Stimulated activated CD8-positive, alpha-beta memory T cell treated with anti-CD3 and anti-CD28 coated beads, Interleukin-7, amount 100 ng/mL, for 24 hours (primary cell): ENCODE data around the gene STK11IP.

Source experiments
- DNase-seq: peaks from one replicate; pipeline ENCODE4 v3.0.0-alpha.2; 2020; ENCODE audit warnings: low read depth

The STK11IP gene

DNA sequence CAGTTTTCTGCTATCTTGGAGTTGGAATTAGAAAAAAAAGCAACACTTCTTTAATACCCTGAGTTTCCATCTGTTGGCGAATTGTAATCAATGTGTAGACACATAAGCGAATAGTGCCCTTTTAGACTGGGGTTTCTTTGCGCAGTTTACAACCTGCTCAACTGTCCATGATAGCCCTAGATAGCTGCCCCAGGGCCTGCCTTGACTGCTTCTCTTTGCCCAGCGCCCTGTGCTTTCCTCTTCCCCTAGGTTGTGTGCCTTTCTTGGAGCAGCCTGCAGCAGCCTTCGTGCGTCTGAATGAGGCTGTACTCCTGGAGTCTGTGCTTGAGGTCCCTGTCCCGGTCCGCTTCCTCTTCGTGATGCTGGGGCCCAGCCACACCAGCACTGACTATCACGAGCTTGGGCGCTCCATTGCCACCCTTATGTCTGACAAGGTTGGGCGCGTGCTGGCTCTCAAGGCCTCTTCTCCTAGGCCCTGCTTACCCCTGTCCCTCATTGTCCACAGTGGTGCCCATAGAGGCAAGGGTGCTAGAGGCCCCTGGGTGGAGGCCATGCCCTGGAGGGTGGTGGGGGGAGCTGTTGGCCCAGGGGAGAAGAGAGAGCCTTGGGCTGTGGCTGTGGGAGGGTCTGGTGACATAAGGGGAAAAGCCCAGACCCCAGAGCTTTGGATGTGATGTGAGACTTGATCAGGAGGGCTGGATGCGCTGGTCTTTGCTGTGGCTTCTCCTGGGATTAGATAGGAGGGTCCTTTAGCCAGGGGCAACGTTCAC lies 36.7 kb downstream of the STK11IP start:
- no peak for DNase-seq

DNA sequence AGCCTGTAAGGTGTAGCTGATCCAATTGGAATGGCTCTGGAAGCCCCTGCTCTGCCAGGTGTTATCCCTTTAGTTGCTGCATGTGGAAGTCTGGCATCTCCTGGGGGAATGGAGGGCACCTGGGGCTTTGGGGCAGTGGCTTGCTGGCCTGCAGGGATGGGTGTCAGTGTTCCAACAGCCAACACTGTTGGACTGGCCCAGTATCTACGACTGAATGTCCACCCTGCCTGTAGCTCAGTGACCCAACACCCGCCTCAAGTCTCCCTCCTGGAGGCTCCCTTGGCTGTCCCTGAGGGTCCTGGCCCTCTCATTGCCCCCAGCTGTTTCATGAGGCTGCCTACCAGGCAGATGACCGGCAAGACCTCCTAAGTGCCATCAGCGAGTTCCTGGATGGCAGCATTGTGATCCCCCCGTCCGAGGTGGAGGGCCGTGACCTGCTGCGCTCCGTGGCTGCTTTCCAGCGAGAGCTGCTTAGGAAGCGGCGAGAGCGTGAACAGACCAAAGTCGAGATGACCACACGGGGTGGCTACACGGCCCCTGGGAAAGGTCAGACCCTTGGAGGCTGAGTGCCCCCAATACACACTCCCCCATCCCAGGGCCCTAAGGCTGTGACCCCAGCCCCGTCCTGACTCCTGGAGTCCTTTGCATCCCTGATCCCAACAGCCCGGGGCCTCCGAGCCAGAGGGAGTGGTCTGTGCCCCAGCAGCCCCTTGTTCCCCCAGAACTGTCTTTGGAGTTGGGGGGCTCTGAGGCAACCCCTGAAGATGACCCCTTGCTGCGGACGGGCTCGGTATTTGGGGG lies 37.5 kb downstream of the STK11IP start:
- no peak for DNase-seq

DNA sequence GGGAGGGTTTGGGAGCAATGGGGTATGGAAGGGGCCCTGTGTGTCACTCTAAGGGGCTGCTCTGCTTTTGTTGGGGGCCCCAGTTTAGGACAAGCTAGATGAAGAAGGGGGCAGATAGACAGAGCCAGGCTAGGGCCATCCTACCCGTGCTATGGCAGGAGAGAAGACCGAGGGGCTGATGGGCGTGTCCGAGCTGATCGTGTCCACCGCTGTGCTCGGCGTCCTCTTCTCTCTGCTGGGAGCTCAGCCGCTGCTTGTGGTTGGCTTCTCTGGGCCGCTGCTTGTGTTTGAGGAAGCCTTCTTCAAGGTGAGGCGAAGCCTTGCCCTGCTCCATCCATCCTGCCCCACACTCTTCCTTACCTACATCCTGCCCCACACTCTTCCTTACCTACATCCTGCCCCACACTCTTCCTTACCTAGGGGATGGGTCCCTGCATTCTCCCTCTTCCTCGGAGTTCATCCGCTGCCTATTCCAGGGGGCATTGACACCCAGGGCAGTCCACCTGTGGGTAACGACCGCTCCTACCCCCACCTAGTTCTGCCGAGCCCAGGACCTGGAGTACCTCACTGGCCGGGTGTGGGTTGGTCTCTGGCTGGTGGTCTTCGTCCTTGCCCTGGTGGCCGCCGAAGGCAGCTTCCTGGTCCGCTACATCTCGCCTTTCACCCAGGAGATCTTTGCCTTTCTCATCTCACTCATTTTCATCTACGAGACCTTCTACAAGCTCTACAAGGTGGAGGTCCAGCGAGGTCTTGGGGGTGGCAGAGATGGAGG lies 38.7 kb downstream of the STK11IP start:
- DNase-seq: no peak

DNA sequence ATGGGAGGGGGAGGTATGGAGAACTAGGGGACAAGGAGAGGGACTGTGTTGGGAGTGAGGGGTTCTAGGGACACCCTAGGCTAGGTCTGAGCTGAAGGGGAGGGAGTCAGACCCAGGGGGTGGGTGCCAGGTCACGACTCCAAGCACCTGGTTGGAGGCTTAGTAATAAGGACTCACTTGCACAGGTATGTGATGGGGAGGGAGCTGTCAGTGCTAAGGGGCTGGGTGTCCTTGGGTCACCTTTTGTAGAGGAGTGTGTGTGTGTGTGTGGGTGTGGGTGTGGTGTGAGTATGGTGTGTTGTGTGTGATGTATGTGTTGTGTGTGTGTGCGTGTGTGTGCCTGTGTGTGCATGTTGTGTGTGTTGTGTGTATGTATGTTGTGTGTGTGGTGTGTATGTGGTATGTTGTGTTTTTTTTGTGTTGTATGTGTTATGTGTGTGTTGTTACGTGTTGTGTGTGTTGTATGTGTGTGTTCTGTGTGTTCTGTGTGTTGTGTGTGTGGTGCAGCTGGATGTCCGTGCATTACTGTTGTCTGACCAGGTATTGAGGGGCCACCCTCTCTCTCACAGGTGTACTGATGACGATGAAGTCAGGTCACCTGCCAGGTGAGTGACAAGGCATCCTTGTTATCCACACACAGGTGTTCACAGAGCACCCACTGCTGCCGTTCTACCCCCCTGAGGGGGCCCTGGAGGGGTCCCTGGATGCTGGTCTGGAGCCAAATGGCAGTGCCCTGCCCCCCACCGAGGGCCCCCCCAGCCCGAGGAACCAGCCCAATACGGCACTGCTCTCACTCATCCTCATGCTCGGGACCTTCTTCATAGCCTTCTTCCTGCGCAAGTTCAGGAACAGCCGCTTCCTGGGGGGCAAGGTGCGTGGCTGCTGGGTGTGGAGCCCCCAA lies 39.5 kb downstream of the STK11IP start:
- no peak for DNase-seq

DNA sequence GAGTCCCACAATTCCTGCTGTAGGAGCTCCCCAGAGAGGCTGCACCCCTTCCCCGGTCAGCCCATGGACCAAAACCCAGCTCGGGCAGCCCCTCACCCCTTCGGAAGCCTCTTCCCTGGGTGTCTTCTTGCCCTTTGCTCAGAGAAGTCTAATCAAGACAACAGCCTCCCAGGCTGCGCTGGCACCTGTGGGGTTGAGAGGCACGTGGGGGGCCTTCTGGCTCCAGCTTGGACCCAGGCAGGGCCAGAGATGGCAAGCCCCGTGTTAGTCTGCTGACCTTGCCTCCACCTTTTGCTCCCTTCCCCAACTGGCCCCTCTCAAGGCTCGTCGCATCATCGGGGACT lies 40.2 kb downstream of the STK11IP start:
- no peak for DNase-seq

DNA sequence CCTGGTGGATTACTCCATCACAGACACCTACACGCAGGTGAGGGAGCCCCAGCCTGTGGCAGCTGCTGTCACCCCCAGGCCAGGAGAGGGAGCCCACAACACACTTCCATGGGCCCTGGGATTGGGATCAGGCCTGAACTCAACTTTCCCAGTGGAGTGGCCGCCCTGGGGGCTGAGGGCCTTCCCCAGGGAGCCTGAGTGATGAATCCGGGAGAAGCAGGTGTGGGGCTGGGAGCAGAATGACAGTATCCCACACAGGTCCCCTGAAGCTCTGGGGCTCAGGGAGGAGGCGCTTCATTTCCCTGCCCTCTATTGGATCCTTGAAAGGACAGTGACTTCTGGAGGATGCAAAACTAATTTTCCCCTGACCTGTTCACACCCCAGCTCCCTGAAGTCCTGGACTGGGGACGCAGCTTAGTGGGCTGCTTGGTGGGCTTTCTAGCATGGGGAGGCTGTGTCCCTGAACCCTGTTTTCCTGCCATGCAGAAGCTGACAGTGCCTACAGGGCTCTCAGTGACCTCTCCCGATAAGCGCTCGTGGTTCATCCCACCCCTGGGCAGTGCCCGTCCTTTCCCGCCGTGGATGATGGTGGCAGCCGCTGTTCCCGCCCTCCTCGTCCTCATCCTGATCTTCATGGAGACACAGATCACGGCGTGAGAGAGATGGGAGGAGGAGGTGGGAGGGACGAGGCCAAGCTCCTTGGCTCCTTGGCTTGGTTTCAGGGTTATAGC lies 40.7 kb downstream of the STK11IP start:
- no peak for DNase-seq

DNA sequence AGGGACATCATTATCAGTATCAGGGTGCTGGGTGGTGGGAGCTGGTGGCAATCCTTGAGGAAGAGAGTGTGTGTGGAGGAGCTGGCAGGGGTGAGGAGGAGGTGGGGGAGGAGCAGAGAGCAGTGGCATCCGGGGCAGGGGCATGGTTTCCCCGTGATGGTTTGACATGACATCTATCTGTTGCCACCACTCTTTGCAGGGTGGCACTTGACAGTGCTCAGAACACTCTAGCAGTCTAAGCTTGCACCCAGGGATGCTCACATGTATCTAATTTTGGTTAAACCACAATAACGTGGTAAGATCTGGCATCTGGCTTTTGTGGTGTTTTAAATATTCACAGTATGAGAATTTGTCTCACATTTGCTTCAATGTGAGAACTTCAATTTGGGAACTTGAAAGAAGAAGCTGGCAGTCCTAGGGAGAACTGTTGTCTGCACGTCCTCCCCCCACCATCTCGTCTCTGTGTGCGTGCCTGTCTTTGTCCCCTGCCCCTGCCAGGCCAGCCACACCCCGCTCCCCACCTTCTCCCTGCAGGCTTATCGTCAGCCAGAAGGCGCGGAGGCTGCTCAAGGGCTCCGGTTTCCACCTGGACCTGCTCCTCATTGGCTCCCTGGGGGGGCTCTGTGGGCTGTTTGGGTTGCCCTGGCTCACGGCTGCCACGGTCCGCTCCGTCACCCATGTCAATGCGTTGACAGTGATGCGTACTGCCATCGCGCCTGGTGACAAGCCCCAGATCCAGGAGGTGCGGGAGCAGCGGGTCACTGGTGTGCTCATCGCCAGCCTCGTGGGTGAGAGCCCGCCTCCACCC lies 41.5 kb downstream of the STK11IP start:
- no peak for DNase-seq

DNA sequence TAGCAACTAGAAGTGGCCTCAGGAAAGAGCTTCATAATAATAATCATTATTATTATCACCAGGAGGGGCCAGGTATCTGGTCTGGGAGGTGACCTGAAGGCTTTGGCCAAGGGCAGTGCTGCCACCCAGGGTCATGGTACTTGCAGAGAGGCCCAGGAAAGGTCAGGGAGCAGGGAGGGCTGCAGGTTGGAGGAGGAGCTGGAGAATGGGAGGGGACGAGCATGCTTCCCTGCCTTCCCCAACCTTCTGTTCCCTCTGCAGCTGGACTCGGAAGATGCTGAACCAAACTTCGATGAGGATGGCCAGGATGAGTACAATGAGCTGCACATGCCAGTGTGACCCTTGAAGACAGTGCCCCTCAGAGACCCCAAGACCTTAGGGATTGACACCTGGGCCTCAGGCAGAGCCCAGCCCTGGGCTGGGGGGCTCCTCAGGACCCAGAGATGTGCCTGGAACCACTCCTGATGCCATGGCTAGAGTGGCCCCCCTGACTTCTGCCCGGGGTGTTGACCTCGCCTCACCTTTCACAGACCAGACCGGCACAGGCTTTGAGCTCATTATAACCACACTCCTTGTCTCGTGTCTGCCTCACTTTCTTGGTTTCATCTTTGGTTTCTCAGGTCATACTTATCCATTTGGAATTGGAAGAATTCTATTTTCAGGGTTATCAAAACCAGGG lies 43.9 kb downstream of the STK11IP start:
- no peak for DNase-seq

DNA sequence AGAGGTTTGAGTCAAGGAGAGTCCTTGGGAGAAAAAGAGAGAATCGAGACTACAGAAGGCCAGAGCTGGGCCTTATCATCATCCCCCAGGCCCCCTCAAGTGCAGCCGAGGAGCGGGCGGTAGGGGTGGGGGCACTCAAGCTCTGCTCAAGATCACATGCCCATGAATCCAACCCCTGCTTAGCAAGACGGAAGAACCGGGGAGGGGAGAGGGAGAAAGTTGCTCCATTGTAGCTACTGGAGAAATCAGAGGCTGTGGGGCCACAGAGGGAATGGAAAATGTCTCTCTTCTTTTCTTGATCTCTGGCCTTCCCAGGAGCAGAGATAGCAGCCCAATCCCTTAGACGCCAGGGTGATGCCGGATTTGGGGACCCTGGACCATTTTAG lies 44.4 kb downstream of the STK11IP start:
- no peak for DNase-seq

DNA sequence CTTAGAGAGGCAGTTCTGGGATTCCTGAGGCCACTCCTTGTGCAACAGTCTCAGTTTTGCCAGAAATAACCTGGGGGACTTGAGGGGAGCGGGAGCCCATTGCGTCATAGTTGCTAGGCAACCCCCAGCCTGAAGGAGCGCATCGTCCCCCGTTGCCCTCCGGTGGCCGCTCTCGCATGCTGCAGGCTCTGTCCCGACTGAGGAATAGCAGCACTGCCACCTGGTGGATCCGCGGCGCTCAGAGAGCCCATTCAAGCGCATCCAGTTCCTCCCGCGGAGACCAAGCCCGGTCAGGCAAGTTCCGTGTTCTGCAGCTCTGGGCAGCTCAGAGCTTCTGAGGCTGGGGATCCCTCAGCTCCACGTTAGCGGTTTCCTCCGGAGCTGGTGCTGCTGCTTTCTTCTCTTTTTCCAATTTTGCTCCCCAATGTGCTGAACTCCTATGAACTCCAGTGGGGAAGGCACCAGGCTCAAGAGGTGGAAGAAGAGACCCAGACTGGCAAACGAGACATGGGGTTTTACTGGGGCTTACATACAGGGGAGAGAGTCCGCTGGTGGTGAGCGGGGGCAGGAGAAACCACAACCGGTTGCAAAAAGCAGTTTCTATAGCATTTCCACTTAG lies 44.9 kb downstream of the STK11IP start:
- peak; percentile 72 for DNase-seq

DNA sequence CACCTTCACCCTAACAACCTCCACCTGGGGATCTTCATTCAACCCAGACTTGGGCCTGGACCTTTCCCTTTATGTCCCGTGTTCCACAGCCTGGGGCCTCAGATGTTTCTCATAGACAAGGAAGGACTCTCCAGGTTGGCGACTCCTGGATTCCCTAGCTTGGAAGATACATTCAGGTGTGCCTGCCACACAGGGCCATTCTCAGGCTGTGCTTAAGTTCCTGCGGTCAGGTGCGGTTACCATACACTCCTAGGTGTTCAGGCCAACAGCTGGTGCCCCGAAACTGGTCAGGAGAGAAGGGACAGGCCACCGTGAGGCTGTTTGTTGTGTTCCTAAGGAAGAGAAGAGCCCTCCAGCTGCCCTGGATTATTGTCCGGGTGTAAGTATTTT lies 45.4 kb downstream of the STK11IP start:
- DNase-seq: no peak

DNA sequence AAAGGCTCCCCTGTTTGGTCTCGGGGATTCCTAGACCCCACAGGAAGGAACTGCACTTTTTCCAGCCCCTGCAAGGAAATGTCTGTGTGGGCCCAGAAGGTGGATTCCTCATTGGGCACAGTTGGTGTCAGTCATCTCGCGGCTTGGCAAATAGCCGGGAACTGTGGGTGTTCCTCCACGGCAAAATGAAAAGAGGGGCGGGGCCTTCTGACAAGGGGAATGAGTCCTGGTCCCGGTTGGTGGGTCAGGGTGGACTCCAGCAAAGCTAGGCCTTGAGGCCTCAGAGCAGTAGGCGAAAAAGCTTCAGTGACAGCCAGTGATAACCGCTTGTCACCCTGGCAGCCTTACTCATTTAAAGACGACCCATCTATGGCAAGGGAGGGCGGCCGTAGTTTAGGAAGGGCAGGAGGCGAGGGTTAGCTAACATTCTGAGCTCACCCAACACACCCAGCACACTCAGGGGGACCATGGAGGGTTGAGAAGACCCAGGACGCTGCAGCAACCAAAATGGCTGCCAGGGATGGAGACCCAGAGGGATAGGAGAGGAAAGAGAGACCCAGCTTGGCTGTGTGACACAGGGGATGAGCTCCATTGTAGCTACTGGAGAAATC lies 46.2 kb downstream of the STK11IP start:
- no peak for DNase-seq

DNA sequence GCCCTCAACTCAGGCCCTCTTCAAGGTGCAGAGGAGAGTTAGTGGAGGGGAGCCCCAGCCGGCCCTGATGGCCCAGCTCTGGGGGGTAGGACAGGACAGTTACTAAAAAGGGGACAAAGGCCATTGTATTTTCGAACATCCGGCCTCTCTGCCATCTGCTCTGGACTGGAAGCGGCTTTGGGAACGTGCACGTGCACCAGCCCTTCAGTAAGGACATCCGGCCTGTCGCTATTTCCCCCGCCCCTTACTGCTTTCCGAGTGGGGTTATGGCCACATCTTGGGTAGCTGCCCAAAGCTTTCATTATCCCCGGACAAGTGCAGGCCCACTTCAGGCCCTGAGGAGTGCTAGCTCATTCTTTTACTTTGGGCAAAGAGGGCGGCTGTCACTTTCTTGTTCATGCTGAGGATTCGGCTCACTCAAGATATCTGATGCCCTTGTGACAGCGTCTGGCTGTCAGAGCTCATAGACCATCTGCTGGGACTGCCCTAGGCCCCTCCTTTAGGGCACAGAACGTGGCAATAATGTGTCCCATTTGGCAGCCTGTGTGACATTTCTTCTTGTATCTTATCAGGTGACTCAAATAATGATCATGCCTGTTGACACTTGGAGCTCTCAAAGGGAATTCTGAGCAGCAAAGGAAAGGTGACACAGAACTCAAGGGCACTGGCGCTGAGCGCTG lies 47.3 kb downstream of the STK11IP start:
- DNase-seq: no peak

DNA sequence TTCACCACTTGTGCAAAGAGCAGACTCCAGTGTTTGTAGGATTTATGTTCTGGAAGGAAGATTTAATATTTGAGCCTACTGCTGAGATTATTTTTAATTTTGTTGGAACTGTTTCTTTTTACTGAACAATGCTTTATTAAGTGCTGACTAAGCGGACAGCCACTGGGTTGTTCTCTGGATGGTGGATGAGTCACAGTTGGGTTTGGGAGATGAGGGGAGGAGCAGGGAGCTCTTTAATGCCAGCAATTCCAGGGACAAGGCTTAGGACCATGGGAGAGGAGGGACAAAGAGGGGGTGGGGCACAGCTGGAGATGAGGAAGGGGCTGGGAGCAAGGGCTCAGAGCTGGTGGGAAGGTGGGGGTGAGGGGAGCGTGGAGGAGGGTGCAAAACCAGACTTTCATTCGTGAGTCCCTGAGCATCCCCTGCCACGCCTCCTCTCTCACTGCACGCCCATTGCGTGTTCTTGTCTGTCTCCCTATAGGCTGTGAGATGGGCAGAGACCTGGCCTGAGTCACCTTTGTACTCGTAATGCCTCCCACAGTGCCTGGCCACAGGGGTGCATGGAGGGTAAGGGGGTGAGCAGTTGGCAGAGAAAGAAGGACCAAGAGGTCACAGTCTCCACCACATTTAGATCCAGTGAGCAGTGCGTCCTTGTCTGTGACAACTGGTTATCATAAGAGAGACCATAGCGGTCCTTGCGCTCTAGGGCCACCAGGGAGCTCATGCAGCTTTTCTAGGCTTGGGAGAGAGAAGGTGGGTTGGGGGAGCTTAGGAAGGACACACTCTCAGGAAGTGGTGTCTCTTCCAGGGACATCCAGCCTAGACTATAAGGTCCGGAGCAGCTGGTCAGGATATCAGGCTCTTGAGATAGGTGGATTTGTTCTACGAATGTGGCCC lies 48.2 kb downstream of the STK11IP start:
- no peak for DNase-seq

DNA sequence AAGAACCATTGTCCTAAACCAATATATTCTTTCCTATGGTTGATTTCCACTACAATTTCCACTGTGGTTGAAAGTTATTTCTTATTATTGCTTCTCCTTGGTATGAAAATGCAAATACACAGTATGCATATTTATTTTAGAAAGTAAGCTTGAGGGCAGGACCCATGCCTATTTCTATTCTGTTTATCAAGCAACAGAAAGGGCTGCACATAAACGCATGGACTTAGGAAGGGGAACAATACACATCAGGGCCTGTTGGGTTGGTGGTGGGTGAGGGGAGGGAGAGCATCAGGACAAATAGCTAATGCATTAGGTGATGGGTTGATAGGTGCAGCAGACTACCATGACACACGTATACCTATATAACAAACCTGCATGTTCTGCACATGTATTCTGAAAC lies 50.5 kb downstream of the STK11IP start:
- no peak for DNase-seq

DNA sequence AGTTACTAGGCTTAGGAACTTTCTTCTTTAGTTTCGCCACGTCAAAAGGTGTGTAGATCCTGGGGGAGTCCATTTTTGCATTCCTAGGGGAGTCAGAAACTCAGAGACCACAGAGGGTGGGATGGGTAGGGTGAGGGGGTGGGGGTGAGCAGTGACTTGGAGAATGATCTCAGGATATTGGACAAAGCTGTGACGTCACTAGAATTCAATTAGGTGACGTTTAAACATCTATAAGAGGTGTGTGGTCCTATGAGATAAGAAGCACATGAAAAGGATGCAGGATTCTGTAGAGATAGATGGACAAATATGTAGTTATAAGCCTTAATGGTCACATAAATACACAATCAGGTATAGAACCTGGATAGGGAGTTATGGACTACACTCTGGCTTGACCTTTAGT lies 51.3 kb downstream of the STK11IP start:
- DNase-seq: no peak
